SK-N-SH treated with all-trans-retinoic acid at 6 μM for 48 hours (cell line): ENCODE measurements around the gene GRM4.

Experiments
- ARNTL ChIP-seq: fragments of 450-650 bp; formaldehyde crosslinking; IDR thresholded peaks from 2 replicates; pipeline ENCODE4 v1.5.0; 2020; ENCODE audit warnings: low read depth, mild to moderate bottlenecking, moderate library complexity, borderline replicate concordance
- BACH2 ChIP-seq: fragments of 250-450 bp; sonication (Bioruptor Pico); IDR thresholded peaks from 2 replicates; pipeline ENCODE4 v1.9.0; 2021; ENCODE audit warnings: mild to moderate bottlenecking, borderline replicate concordance
- ESRRG ChIP-seq: fragments of 250-450 bp; sonication (Bioruptor Pico); IDR thresholded peaks from 2 replicates; pipeline ENCODE4 v1.6.1; 2021; ENCODE audit warnings: mild to moderate bottlenecking
- ISL1 ChIP-seq: fragments of 250-450 bp; sonication (Bioruptor Pico); IDR thresholded peaks from 2 replicates; pipeline ENCODE4 v2.1.2; 2022; ENCODE audit warnings: mild to moderate bottlenecking, moderate library complexity
- OSR1 ChIP-seq: fragments of 250-450 bp; sonication (Bioruptor Pico); IDR thresholded peaks from 2 replicates; pipeline ENCODE4 v1.8.0; 2022; ENCODE audit warnings: moderate library complexity, mild to moderate bottlenecking, inconsistent platforms
- POU6F1 ChIP-seq: fragments of 250-450 bp; sonication (Bioruptor Pico); IDR thresholded peaks from 2 replicates; pipeline ENCODE4 v1.8.0; 2021; ENCODE audit warnings: low read depth, mild to moderate bottlenecking, moderate library complexity, borderline replicate concordance
- RARB ChIP-seq: fragments of 250-450 bp; sonication (Bioruptor Pico); IDR thresholded peaks from 2 replicates; pipeline ENCODE4 v1.8.0; 2021; ENCODE audit warnings: mild to moderate bottlenecking, moderate library complexity
- TOX ChIP-seq: fragments of 250-450 bp; sonication (Bioruptor Pico); IDR thresholded peaks from 2 replicates; pipeline ENCODE4 v1.8.0; 2021; ENCODE audit warnings: mild to moderate bottlenecking, moderate library complexity, borderline replicate concordance
- ZC3H10 ChIP-seq: fragments of 250-450 bp; sonication (Bioruptor Pico); IDR thresholded peaks from 2 replicates; pipeline ENCODE4 v1.5.1; 2021; ENCODE audit warnings: mild to moderate bottlenecking, moderate library complexity
- ZFP3 ChIP-seq: fragments of 250-450 bp; sonication (Bioruptor Pico); IDR thresholded peaks from 2 replicates; pipeline ENCODE4 v1.5.0; 2020; ENCODE audit warnings: mild to moderate bottlenecking, moderate library complexity
- ZFP30 ChIP-seq: fragments of 450-650 bp; formaldehyde crosslinking; IDR thresholded peaks from 2 replicates; pipeline ENCODE4 v1.5.0; 2022; ENCODE audit warnings: mild to moderate bottlenecking, moderate library complexity
- ZNF70 ChIP-seq: fragments of 450-650 bp; formaldehyde crosslinking; IDR thresholded peaks from 2 replicates; pipeline ENCODE4 v1.5.0; 2020; ENCODE audit warnings: mild to moderate bottlenecking, moderate library complexity
- TF ChIP-seq, protein P1 (sequence below): fragments of 250-450 bp; sonication (Bioruptor Pico); IDR thresholded peaks from 2 replicates; pipeline ENCODE4 v1.8.0; 2020; ENCODE audit warnings: mild to moderate bottlenecking, moderate library complexity, borderline replicate concordance

DNA sequence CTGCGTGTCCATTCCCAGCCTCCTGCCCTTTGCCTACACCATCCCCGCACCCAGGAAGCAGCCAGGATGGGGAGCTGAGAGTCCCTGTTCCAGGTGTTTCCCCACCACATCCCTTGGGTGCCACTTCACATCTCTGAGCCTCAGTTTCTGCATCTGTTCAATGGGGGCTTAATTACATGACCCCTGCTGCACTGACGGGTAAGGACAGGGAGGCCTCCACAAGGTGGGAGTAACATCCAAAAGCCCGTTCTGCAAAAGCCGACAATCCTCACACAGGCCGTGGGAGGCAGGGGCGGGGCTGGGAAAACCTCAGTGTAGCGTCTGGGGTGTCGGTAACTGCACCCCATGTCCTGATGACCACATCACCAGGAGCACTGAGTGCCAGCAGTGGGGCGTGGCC lies 41.3 kb downstream of the GRM4 start:
- TF ChIP-seq RARB (no peak), ESRRG (CRISPR knock-in tag) (no peak), ZFP30 (CRISPR knock-in tag) (no peak), ISL1 (CRISPR knock-in tag) (no peak), ZNF70 (CRISPR knock-in tag) (no peak), ZFP3 (CRISPR knock-in tag) (no peak), POU6F1 (CRISPR knock-in tag) (no peak), TOX (CRISPR knock-in tag) (no peak), BACH2 (CRISPR knock-in tag) (no peak), ZC3H10 (CRISPR knock-in tag) (no peak), OSR1 (CRISPR knock-in tag) (no peak), ARNTL (CRISPR knock-in tag) (no peak)
- TF ChIP-seq, protein P1, sequence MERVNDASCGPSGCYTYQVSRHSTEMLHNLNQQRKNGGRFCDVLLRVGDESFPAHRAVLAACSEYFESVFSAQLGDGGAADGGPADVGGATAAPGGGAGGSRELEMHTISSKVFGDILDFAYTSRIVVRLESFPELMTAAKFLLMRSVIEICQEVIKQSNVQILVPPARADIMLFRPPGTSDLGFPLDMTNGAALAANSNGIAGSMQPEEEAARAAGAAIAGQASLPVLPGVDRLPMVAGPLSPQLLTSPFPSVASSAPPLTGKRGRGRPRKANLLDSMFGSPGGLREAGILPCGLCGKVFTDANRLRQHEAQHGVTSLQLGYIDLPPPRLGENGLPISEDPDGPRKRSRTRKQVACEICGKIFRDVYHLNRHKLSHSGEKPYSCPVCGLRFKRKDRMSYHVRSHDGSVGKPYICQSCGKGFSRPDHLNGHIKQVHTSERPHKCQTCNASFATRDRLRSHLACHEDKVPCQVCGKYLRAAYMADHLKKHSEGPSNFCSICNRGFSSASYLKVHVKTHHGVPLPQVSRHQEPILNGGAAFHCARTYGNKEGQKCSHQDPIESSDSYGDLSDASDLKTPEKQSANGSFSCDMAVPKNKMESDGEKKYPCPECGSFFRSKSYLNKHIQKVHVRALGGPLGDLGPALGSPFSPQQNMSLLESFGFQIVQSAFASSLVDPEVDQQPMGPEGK (CRISPR knock-in tag), result no peak
